Measurements from ENCODE around the gene ATP8A1. TPM values are rescaled to one million over a fixed set of nuclear protein-coding genes. Genes with fewer than 3 reads are reported as not detected.

Gene ATP8A1
- total and polyA plus RNA-seq, 2 of the 4 experiments (the other 2 are of a cell fraction): 0.12 to 0.36 TPM

DNA sequence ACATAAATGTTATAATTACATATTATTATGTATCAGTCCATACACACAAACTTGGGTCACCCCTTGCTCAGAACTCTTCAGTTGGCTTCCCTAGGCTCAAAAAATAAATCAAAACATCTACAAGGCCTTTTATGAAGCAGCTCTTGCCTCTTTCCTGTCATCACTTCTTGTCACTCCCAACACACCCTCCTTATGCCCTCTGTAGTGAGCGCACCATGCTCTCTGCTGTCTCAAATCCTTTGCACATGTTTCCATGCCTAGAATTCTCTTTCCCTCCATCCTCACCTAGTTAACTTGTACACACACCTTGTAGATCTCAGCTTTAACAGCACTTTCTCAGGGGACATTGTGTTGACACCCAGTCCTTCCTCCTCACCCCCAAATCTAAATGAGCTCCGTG is 53.0 kb downstream of the ATP8A1 start:
- H3K36me3 ChIP-seq (ENCODE audit: control insufficient read depth, insufficient read depth, low read length): no peaks in the 10 kb centered on the region
- H3K79me1 ChIP-seq (ENCODE audit: low read depth in 1 of 2, low read length in 2 of 2): no peaks in the 10 kb centered on the region
- in situ Hi-C loops (cut with MboI; ENCODE audit: low sequenced_read_pairs) (no loop called here), dilution Hi-C loops (cut with HindIII; ENCODE audit: low sequenced_read_pairs, unreplicated experiment) (no loop called here), intact Hi-C loops (cut with micrococcal nuclease) (no loop called here)
- no peaks in the 10 kb centered on the region for H3K9me3 ChIP-seq (ENCODE audit: control insufficient read depth, insufficient read depth, low read length)
- H4K20me1 ChIP-seq (ENCODE audit: insufficient read depth, low read length): no peaks in the 10 kb centered on the region
- no peak overlapping the region for H2BK15ac ChIP-seq (ENCODE audit: low read depth, low read length)
- H4K5ac ChIP-seq (ENCODE audit: low read depth, low read length): no peak overlapping the region
- no peak overlapping the region for H2AFZ ChIP-seq (replicated peaks; ENCODE audit: low read length, poor library complexity)
- TF ChIP-seq POLR2A (IDR thresholded peaks at IDR 0.05; ENCODE audit: low read depth, low read length): no peak
- no peak for TF ChIP-seq CEBPB (IDR thresholded peaks at IDR 0.05; ENCODE audit: low read depth, low read length)
- TF ChIP-seq CHD1 (IDR thresholded peaks at IDR 0.05; ENCODE audit: low read depth, low read length): no peak
- no peak for TF ChIP-seq RAD21 (IDR thresholded peaks at IDR 0.05; ENCODE audit: low read length)
- no peak for TF ChIP-seq MAZ (IDR thresholded peaks at IDR 0.05; ENCODE audit: borderline replicate concordance, low read depth, low read length)
- TF ChIP-seq, protein P1, sequence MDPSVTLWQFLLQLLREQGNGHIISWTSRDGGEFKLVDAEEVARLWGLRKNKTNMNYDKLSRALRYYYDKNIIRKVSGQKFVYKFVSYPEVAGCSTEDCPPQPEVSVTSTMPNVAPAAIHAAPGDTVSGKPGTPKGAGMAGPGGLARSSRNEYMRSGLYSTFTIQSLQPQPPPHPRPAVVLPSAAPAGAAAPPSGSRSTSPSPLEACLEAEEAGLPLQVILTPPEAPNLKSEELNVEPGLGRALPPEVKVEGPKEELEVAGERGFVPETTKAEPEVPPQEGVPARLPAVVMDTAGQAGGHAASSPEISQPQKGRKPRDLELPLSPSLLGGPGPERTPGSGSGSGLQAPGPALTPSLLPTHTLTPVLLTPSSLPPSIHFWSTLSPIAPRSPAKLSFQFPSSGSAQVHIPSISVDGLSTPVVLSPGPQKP (IDR thresholded peaks at IDR 0.05; ENCODE audit: borderline replicate concordance, low read depth, low read length): no peak
- no peak for TF ChIP-seq RFX5 (IDR thresholded peaks at IDR 0.05; ENCODE audit: low read depth, low read length)
- TF ChIP-seq RCOR1 (IDR thresholded peaks at IDR 0.05; ENCODE audit: insufficient replicate concordance, low read length): no peak
- TF ChIP-seq NFE2L2 (IDR thresholded peaks at IDR 0.05; ENCODE audit: low read depth, low read length): no peak
- TF ChIP-seq BHLHE40 (IDR thresholded peaks at IDR 0.05; ENCODE audit: low read depth, low read length): no peak
- TF ChIP-seq MAFK (IDR thresholded peaks at IDR 0.05; ENCODE audit: low read depth, low read length): no peak
- TF ChIP-seq, protein P2, sequence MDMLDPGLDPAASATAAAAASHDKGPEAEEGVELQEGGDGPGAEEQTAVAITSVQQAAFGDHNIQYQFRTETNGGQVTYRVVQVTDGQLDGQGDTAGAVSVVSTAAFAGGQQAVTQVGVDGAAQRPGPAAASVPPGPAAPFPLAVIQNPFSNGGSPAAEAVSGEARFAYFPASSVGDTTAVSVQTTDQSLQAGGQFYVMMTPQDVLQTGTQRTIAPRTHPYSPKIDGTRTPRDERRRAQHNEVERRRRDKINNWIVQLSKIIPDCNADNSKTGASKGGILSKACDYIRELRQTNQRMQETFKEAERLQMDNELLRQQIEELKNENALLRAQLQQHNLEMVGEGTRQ (IDR thresholded peaks at IDR 0.05; ENCODE audit: low read depth, low read length): no peak
- no peak for TF ChIP-seq MXI1 (IDR thresholded peaks at IDR 0.05; ENCODE audit: borderline replicate concordance, low read depth, low read length)
- TF ChIP-seq SMC3 (IDR thresholded peaks at IDR 0.05; ENCODE audit: low read depth, low read length): no peak
- TF ChIP-seq, protein P3, sequence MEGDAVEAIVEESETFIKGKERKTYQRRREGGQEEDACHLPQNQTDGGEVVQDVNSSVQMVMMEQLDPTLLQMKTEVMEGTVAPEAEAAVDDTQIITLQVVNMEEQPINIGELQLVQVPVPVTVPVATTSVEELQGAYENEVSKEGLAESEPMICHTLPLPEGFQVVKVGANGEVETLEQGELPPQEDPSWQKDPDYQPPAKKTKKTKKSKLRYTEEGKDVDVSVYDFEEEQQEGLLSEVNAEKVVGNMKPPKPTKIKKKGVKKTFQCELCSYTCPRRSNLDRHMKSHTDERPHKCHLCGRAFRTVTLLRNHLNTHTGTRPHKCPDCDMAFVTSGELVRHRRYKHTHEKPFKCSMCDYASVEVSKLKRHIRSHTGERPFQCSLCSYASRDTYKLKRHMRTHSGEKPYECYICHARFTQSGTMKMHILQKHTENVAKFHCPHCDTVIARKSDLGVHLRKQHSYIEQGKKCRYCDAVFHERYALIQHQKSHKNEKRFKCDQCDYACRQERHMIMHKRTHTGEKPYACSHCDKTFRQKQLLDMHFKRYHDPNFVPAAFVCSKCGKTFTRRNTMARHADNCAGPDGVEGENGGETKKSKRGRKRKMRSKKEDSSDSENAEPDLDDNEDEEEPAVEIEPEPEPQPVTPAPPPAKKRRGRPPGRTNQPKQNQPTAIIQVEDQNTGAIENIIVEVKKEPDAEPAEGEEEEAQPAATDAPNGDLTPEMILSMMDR (conservative IDR thresholded peaks at IDR 0.05; ENCODE audit: low read depth, low read length): no peak
- TF ChIP-seq FOS (IDR thresholded peaks at IDR 0.05; ENCODE audit: low read depth, low read length): no peak
- no peak overlapping the region for H3K56ac ChIP-seq (ENCODE audit: extremely low read depth, insufficient read depth, low read length)
- H2BK5ac ChIP-seq (ENCODE audit: low read depth, low read length, poor library complexity, severe bottlenecking): no peak overlapping the region
- ATAC-seq (ENCODE audit: low read depth) (no peak), DNase-seq (no peak)
- H3K4me2 ChIP-seq (ENCODE audit: low read depth, low read length): no peak overlapping the region
- H4K8ac ChIP-seq (ENCODE audit: low read depth in 2 of 2, low read length in 2 of 2): no peak overlapping the region
- H2BK20ac ChIP-seq (ENCODE audit: low read depth, low read length): no peak overlapping the region
- no peak overlapping the region for H3K4ac ChIP-seq (ENCODE audit: low read depth, low read length)
- POLR2A ChIA-PET (ENCODE audit: unreplicated experiment): no interaction called here
- no peak overlapping the region for H2BK120ac ChIP-seq (ENCODE audit: low read depth, low read length)
- no peak overlapping the region for H3K27ac ChIP-seq (ENCODE audit: insufficient read depth, low read length)
- H3K4me1 ChIP-seq (ENCODE audit: control insufficient read depth, insufficient read depth, low read length): no peaks in the 10 kb centered on the region
- 89% methylated on average over 1 of the region's 2 CpGs; no CpG with 5 or more reads in 1 of the 2 experiments for WGBS, 2 experiments (ENCODE audit: extremely low coverage in 2 of 2, insufficient read length in 1 of 2)
- CTCF ChIA-PET: no interaction called here
- no peak overlapping the region for H2AK5ac ChIP-seq (ENCODE audit: low read depth, low read length)
- H3K27me3 ChIP-seq (ENCODE audit: control insufficient read depth, insufficient read depth, low read length): no peaks in the 10 kb centered on the region
- H3K9ac ChIP-seq (ENCODE audit: low read depth, low read length): no peak overlapping the region
- no peak overlapping the region for H3K18ac ChIP-seq (ENCODE audit: low read depth, low read length)
- no peak overlapping the region for H3K23ac ChIP-seq (ENCODE audit: low read depth, low read length)
- H2AK9ac ChIP-seq (replicated peaks; ENCODE audit: low read depth, low read length, poor library complexity): no peak overlapping the region
- H3K14ac ChIP-seq (replicated peaks; ENCODE audit: low read depth, low read length): no peak overlapping the region
- no TSS peak for BruUV-seq (replicated peaks)
- no peak overlapping the region for H3K4me3 ChIP-seq (ENCODE audit: insufficient read depth, low read depth, low read length)
- no peak overlapping the region for H4K91ac ChIP-seq (ENCODE audit: insufficient read depth, low read depth, low read length)
- no peaks in the 10 kb centered on the region for H3K9me1 ChIP-seq (ENCODE audit: insufficient read depth, low read length)

Measured in IMR-90 (cell line).